Natural killer cell (primary cell): ENCODE data around the gene PEAK1. TPM values are rescaled to one million over a fixed set of nuclear protein-coding genes. Genes with fewer than 3 reads are reported as not detected.

Source experiments
- ATAC-seq, 3 donors: fragments of 150-1000 bp in 2 of 3; fragments of 200-7000 bp in 1 of 3; cut with Tn5 transposase; 1 replicate in 1 of 3; 2 replicates in 2 of 3; pipeline ENCODE4 v1.10.0; 2021; ENCODE audit warnings: mild to moderate bottlenecking in 2 of 3, moderate library complexity in 2 of 3
- DNase-seq, 2 donors: peaks; one replicate each; pipeline versions ENCODE4 v3.0.0 to v3.0.0-alpha.2; 2013 to 2021; ENCODE audit warnings: mixed read lengths in 1 of 2
- H3K27ac ChIP-seq: one replicate; pipeline ENCODE4 v1.5.1; 2013; ENCODE audit warnings: mild to moderate bottlenecking, low read length
- H3K27me3 ChIP-seq: one replicate; pipeline ENCODE4 v1.6.1; 2013; ENCODE audit warnings: low read length; ENCODE audit not compliant: control insufficient read depth, insufficient read depth
- H3K36me3 ChIP-seq: one replicate; pipeline ENCODE4 v1.6.1; 2013; ENCODE audit warnings: low read length; ENCODE audit not compliant: control insufficient read depth, insufficient read depth
- H3K4me1 ChIP-seq: one replicate; pipeline ENCODE4 v1.6.1; 2013; ENCODE audit warnings: low read length; ENCODE audit not compliant: control insufficient read depth, insufficient read depth
- H3K4me3 ChIP-seq: one replicate; pipeline ENCODE4 v1.5.1; 2013; ENCODE audit warnings: low read length
- H3K9me3 ChIP-seq: one replicate; pipeline ENCODE4 v1.6.1; 2013; ENCODE audit warnings: low read length; ENCODE audit not compliant: control insufficient read depth, insufficient read depth
- H3K27ac Mint-ChIP-seq, 2 donors: one replicate each; pipeline ENCODE4 v1.8.0; 2022; ENCODE audit warnings: mild to moderate bottlenecking in 2 of 2, mixed read lengths in 2 of 2, moderate library complexity in 1 of 2
- H3K27me3 Mint-ChIP-seq, 2 donors: one replicate each; pipeline ENCODE4 v1.8.0; 2022; ENCODE audit warnings: low read depth in 2 of 2, mixed read lengths in 2 of 2
- H3K36me3 Mint-ChIP-seq: one replicate; pipeline ENCODE4 v1.8.0; 2022; ENCODE audit warnings: mixed read lengths
- H3K4me1 Mint-ChIP-seq, 2 donors: one replicate each; pipeline ENCODE4 v1.8.0; 2022; ENCODE audit warnings: mixed read lengths in 2 of 2
- H3K4me3 Mint-ChIP-seq: one replicate; pipeline ENCODE4 v1.8.0; 2022; ENCODE audit warnings: mild to moderate bottlenecking, moderate library complexity, mixed read lengths
- H3K9me3 Mint-ChIP-seq, 2 donors: one replicate each; pipeline ENCODE4 v1.8.0; 2022; ENCODE audit warnings: mixed read lengths in 2 of 2
- CTCF ChIP-seq: fragments of 200-600 bp; IDR thresholded peaks from one replicate; pipeline ENCODE4 v1.8.0; 2022; ENCODE audit warnings: antibody characterized with exemption
- WGBS: methylation state at CpG from one replicate; pipeline ENCODE4 v1.1.7; 2013; ENCODE audit warnings: missing lambda C conversion rate; ENCODE audit not compliant: insufficient coverage; 5-methylcytosine and 5-hydroxymethylcytosine counted together
- intact Hi-C: fragments of 100-400 bp; cut with micrococcal nuclease; formaldehyde crosslinking; loops from one replicate; pipeline ENCODE4 v1.14.2; 2022
- total RNA-seq, 4 donors: library from RNA; stranded (reverse); fragments of 120-200 nt in 1 of 4; gene quantifications; one replicate each; pipeline versions ENCODE4 v1.2.3 to v1.2.4, GENCODE V29; 2013 to 2022

PEAK1 gene
- total RNA-seq, 3 donors from 2014 or later (not counting 1 experiment from before 2014, with no cell fraction given) = 59.3 to 73.9 (median 69.1) TPM

- H3K36me3 Mint-ChIP-seq = no peaks in the 10 kb centered on the region
- H3K4me1 ChIP-seq = no peaks in the 10 kb centered on the region
- H3K9me3 ChIP-seq = no peaks in the 10 kb centered on the region
- no peaks in the 10 kb centered on the region for H3K27me3 ChIP-seq
- no peak for ATAC-seq
- H3K27ac ChIP-seq = no peak overlapping the region
- no peaks in the 10 kb centered on the region for H3K27me3 Mint-ChIP-seq
- intact Hi-C loops = no loop called here
- WGBS = 91% methylated on average over 2 of the region's 3 CpGs
- H3K27ac Mint-ChIP-seq = no peak overlapping the region
- no peak for TF ChIP-seq CTCF
- DNase-seq = no peak
- H3K4me3 ChIP-seq = no peak overlapping the region
- no peak overlapping the region for H3K4me3 Mint-ChIP-seq
- no peaks in the 10 kb centered on the region for H3K9me3 Mint-ChIP-seq
- no peaks in the 10 kb centered on the region for H3K36me3 ChIP-seq
- H3K4me1 Mint-ChIP-seq = peaks cover 13 to 14% of the 10 kb centered on the region in 2 donors
Measured at GRCh38 chr15:77221174-77221573, 198.7 kb downstream of the PEAK1 start.

- TF ChIP-seq CTCF = no peak
- DNase-seq = no peak
- H3K4me3 ChIP-seq = no peak overlapping the region
- Mint-ChIP-seq H3K27me3 (no peaks in the 10 kb centered on the region), H3K4me1 (peaks cover 7 to 8% of the 10 kb centered on the region in 2 donors), H3K27ac (no peak overlapping the region), H3K4me3 (no peak overlapping the region), H3K36me3 (no peaks in the 10 kb centered on the region), H3K9me3 (no peaks in the 10 kb centered on the region)
- 85% methylated on average over 1 of the region's 1 CpG for WGBS
- no peaks in the 10 kb centered on the region for H3K9me3 ChIP-seq
- H3K4me1 ChIP-seq = no peaks in the 10 kb centered on the region
- intact Hi-C loops = no loop called here
- H3K27ac ChIP-seq = no peak overlapping the region
- no peaks in the 10 kb centered on the region for H3K27me3 ChIP-seq
- H3K36me3 ChIP-seq = no peaks in the 10 kb centered on the region
- ATAC-seq = no peak
Measured at GRCh38 chr15:77219841-77220240, 200.1 kb downstream of the PEAK1 start.

GRCh38 chr15:77209221-77209620 is 210.7 kb downstream of the PEAK1 start:
- Mint-ChIP-seq H3K27ac (no peak overlapping the region), H3K4me1 (no peaks in the 10 kb centered on the region), H3K9me3 (no peaks in the 10 kb centered on the region), H3K36me3 (no peaks in the 10 kb centered on the region), H3K4me3 (no peak overlapping the region), H3K27me3 (no peaks in the 10 kb centered on the region)
- 100% methylated on average over 2 of the region's 2 CpGs for WGBS
- H3K4me1 ChIP-seq = no peaks in the 10 kb centered on the region
- TF ChIP-seq CTCF = no peak
- ATAC-seq = no peak
- no peaks in the 10 kb centered on the region for H3K9me3 ChIP-seq
- H3K4me3 ChIP-seq = no peak overlapping the region
- intact Hi-C loops = no loop called here
- no peak for DNase-seq
- no peaks in the 10 kb centered on the region for H3K27me3 ChIP-seq
- no peaks in the 10 kb centered on the region for H3K36me3 ChIP-seq
- H3K27ac ChIP-seq = no peak overlapping the region

- H3K27ac ChIP-seq = no peak overlapping the region
- H3K36me3 ChIP-seq = no peaks in the 10 kb centered on the region
- Mint-ChIP-seq H3K4me1 (peaks cover 0 to 3% of the 10 kb centered on the region in 2 donors), H3K9me3 (no peaks in the 10 kb centered on the region), H3K4me3 (no peak overlapping the region), H3K36me3 (no peaks in the 10 kb centered on the region), H3K27ac (no peak overlapping the region), H3K27me3 (no peaks in the 10 kb centered on the region)
- intact Hi-C loops = no loop called here
- DNase-seq (no peak), ATAC-seq (no peak)
- no peak for TF ChIP-seq CTCF
- no peaks in the 10 kb centered on the region for H3K9me3 ChIP-seq
- 77% methylated on average over 3 of the region's 3 CpGs for WGBS
- no peaks in the 10 kb centered on the region for H3K27me3 ChIP-seq
- H3K4me3 ChIP-seq = no peak overlapping the region
- H3K4me1 ChIP-seq = no peaks in the 10 kb centered on the region
Measured at GRCh38 chr15:77208241-77208640, 211.7 kb downstream of the PEAK1 start.
